WTC11 (cell line): Measurements from ENCODE around the gene RAB3B. TPM values are rescaled to one million over a fixed set of nuclear protein-coding genes. Genes with fewer than 3 reads are reported as not detected.

Experiments
- ATAC-seq: fragments of 200-7000 bp; cut with Tn5 transposase; 2 replicates; pipeline ENCODE4 v1.10.0; 2021; ENCODE audit warnings: mild to moderate bottlenecking, moderate library complexity
- CTCF ChIA-PET: fragments of 300-600 bp; sonication (Branson Sonifier 250); formaldehyde crosslinking; loops from one replicate; lab custom pipeline; 2021; ENCODE audit warnings: antibody characterized with exemption; lab: Charles Lee
- POLR2A ChIA-PET: fragments of 350-600 bp; sonication (Branson Sonifier 250); formaldehyde crosslinking; loops from one replicate; lab custom pipeline; 2021; ENCODE audit warnings: antibody characterized with exemption; lab: Charles Lee
- DNase-seq: peaks from one replicate; pipeline ENCODE4 v3.0.0; 2021; ENCODE audit warnings: low spot score
- H3K27ac Mint-ChIP-seq: 2 replicates; pipeline ENCODE4 v1.8.0; 2021; ENCODE audit warnings: mixed read lengths
- H3K27me3 Mint-ChIP-seq: 2 replicates; pipeline ENCODE4 v1.8.0; 2021; ENCODE audit warnings: low read depth, mild to moderate bottlenecking, moderate library complexity, mixed read lengths
- H3K36me3 Mint-ChIP-seq: 2 replicates; pipeline ENCODE4 v1.8.0; 2021; ENCODE audit warnings: mixed read lengths
- H3K4me1 Mint-ChIP-seq: 2 replicates; pipeline ENCODE4 v1.8.0; 2022; ENCODE audit warnings: mixed read lengths
- H3K4me3 Mint-ChIP-seq: 2 replicates; pipeline ENCODE4 v1.8.0; 2021; ENCODE audit warnings: mild to moderate bottlenecking, moderate library complexity, mixed read lengths
- H3K9me3 Mint-ChIP-seq: 2 replicates; pipeline ENCODE4 v1.8.0; 2021; ENCODE audit warnings: mixed read lengths
- AFF4 ChIP-seq: sonication (generic); formaldehyde crosslinking; IDR thresholded peaks from 2 replicates; pipeline ENCODE4 v1.8.1; 2023; ENCODE audit warnings: mild to moderate bottlenecking, missing genetic modification reagents, borderline replicate concordance
- CBFB ChIP-seq: sonication (generic); formaldehyde crosslinking; IDR thresholded peaks from 2 replicates; pipeline ENCODE4 v1.8.1; 2022; ENCODE audit warnings: mild to moderate bottlenecking, low read depth, missing genetic modification reagents
- E2F1 ChIP-seq: sonication (generic); formaldehyde crosslinking; IDR thresholded peaks from 2 replicates; pipeline ENCODE4 v1.8.0; 2022; ENCODE audit warnings: mild to moderate bottlenecking, missing genetic modification reagents
- FOXP4 ChIP-seq: sonication (generic); formaldehyde crosslinking; IDR thresholded peaks from 2 replicates; pipeline ENCODE4 v1.8.0; 2022; ENCODE audit warnings: mild to moderate bottlenecking, missing genetic modification reagents
- GABPB1 ChIP-seq: sonication (generic); formaldehyde crosslinking; IDR thresholded peaks from 2 replicates; pipeline ENCODE4 v1.8.1; 2023; ENCODE audit warnings: mild to moderate bottlenecking, missing genetic modification reagents
- JAZF1 ChIP-seq: fragments of 250-450 bp; sonication (Bioruptor Pico); IDR thresholded peaks from 2 replicates; pipeline ENCODE4 v1.9.0; 2021; ENCODE audit warnings: moderate library complexity, mild to moderate bottlenecking, inconsistent platforms
- NFE2L1 ChIP-seq: sonication (generic); formaldehyde crosslinking; IDR thresholded peaks from 2 replicates; pipeline ENCODE4 v1.8.1; 2023; ENCODE audit warnings: missing genetic modification reagents
- STAT6 ChIP-seq: sonication (generic); formaldehyde crosslinking; conservative IDR thresholded peaks from 2 replicates; pipeline ENCODE4 v1.8.1; 2023; ENCODE audit warnings: mild to moderate bottlenecking, low read depth, missing genetic modification reagents, moderate library complexity
- ZNF263 ChIP-seq: sonication (generic); formaldehyde crosslinking; IDR thresholded peaks from 2 replicates; pipeline ENCODE4 v1.8.1; 2022; ENCODE audit warnings: low read depth, mild to moderate bottlenecking, moderate library complexity, missing genetic modification reagents
- ZNF281 ChIP-seq: sonication (generic); formaldehyde crosslinking; IDR thresholded peaks from 2 replicates; pipeline ENCODE4 v1.8.0; 2023; ENCODE audit warnings: mild to moderate bottlenecking, missing genetic modification reagents
- ZNF425 ChIP-seq: fragments of 250-450 bp; sonication (Bioruptor Pico); conservative IDR thresholded peaks from 2 replicates; pipeline ENCODE4 v1.9.0; 2021; ENCODE audit warnings: mild to moderate bottlenecking
- total RNA-seq: library from RNA; stranded (reverse); gene quantifications from 3 replicates; pipeline ENCODE4 v1.2.3, GENCODE V29; 2021

The RAB3B gene
- total RNA-seq, 1 experiment from 2014 or later, result 36.9 TPM

- no peak overlapping the region for H3K27ac Mint-ChIP-seq
- POLR2A ChIA-PET, result no interaction called here
- DNase-seq (no peak), ATAC-seq (no peak)
- H3K4me3 Mint-ChIP-seq, result no peak overlapping the region
- H3K9me3 Mint-ChIP-seq, result no peaks in the 10 kb centered on the region
- H3K4me1 Mint-ChIP-seq, result peaks cover 5% of the 10 kb centered on the region
- no peaks in the 10 kb centered on the region for H3K27me3 Mint-ChIP-seq
- TF ChIP-seq NFE2L1 (CRISPR knock-in tag), result no peak
- TF ChIP-seq ZNF281 (CRISPR knock-in tag), result no peak
- TF ChIP-seq JAZF1 (CRISPR knock-in tag), result no peak
- TF ChIP-seq CBFB (CRISPR knock-in tag), result no peak
- TF ChIP-seq ZNF425 (CRISPR knock-in tag), result no peak
- no peak for TF ChIP-seq GABPB1
- no peak for TF ChIP-seq AFF4 (CRISPR knock-in tag)
- no peak for TF ChIP-seq FOXP4 (CRISPR knock-in tag)
- TF ChIP-seq STAT6 (CRISPR knock-in tag), result no peak
- peaks cover 28% of the 10 kb centered on the region for H3K36me3 Mint-ChIP-seq
- CTCF ChIA-PET, result no interaction called here
Measured at GRCh38 chr1:51933344-51933743, 57.2 kb downstream of the RAB3B start.

- CTCF ChIA-PET, result no interaction called here
- Mint-ChIP-seq H3K36me3 (peaks cover 19% of the 10 kb centered on the region), H3K27ac (no peak overlapping the region), H3K4me1 (peaks cover 5% of the 10 kb centered on the region), H3K27me3 (no peaks in the 10 kb centered on the region), H3K4me3 (no peak overlapping the region), H3K9me3 (no peaks in the 10 kb centered on the region)
- POLR2A ChIA-PET, result no interaction called here
- ATAC-seq (no peak), DNase-seq (no peak)
- TF ChIP-seq ZNF263 (CRISPR knock-in tag) (no peak), E2F1 (CRISPR knock-in tag) (no peak)
Measured at GRCh38 chr1:51930329-51930728, 60.2 kb downstream of the RAB3B start.
